SK-N-SH (cell line): Measurements from ENCODE around the gene RTF2. TPM values are rescaled to one million over a fixed set of nuclear protein-coding genes. Genes with fewer than 3 reads are reported as not detected.

Experiments
- CTCF ChIA-PET: fragments of 300-600, 350-600 bp; formaldehyde crosslinking; extraction: SDS; loops from one replicate; lab custom pipeline; 2021; lab: Yijun Ruan, JAX
- POLR2A ChIA-PET: fragments of 350-600 bp; sonication (Branson Sonifier 250); formaldehyde crosslinking; extraction: SDS; loops from one replicate; lab custom pipeline; 2020; ENCODE audit warnings: antibody characterized with exemption, inconsistent platforms; lab: Yijun Ruan, JAX
- DNase-seq: peaks from one replicate; pipeline ENCODE4 v3.0.0; 2012
- H2AFZ ChIP-seq: fragments of 200-600 bp; sonication (generic); 2 replicates; pipeline ENCODE4 v1.8.1; 2016; ENCODE audit warnings: antibody characterized with exemption, mild to moderate bottlenecking, low read depth
- H3F3A ChIP-seq: fragments of 200-600 bp; sonication (generic); replicated peaks from 2 replicates; pipeline ENCODE3; 2016; ENCODE audit warnings: antibody characterized with exemption, mild to moderate bottlenecking; ENCODE audit not compliant: insufficient read depth
- H3K27ac ChIP-seq, 2 experiments: fragments of 200-500 bp in 1 of 2; fragments of 200-600 bp in 1 of 2; sonication (Bioruptor generic) in 1 of 2; sonication (generic), shearing (Covaris generic) in 1 of 2; 2 replicates each; pipeline versions ENCODE4 v1.5.1 to v1.6.1; 2014 to 2016; ENCODE audit warnings: low read depth in 2 of 2, inconsistent platforms in 1 of 2, low read length in 1 of 2, mild to moderate bottlenecking in 1 of 2, mixed read lengths in 1 of 2
- H3K27me3 ChIP-seq: fragments of 200-600 bp; sonication (generic), shearing (Covaris generic); 2 replicates; pipeline ENCODE4 v1.6.1; 2016; ENCODE audit warnings: mixed run types; ENCODE audit not compliant: insufficient read depth
- H3K36me3 ChIP-seq, 2 experiments: fragments of 200-500 bp in 1 of 2; fragments of 200-600 bp in 1 of 2; sonication (Bioruptor generic) in 1 of 2; sonication (generic) in 1 of 2; replicated peaks in 1 of 2; 2 replicates each; pipeline versions ENCODE3 to v1.5.1; 2014 to 2016; ENCODE audit warnings: low read length in 1 of 2, mild to moderate bottlenecking in 1 of 2; ENCODE audit not compliant: insufficient read depth in 2 of 2, control insufficient read depth in 1 of 2
- H3K4me1 ChIP-seq, 2 experiments: fragments of 200-500 bp in 1 of 2; fragments of 200-600 bp in 1 of 2; sonication (Bioruptor generic) in 1 of 2; sonication (generic), shearing (Covaris generic) in 1 of 2; 2 replicates each; pipeline versions ENCODE4 v1.5.1 to v1.6.1; 2014 to 2016; ENCODE audit warnings: low read depth in 1 of 2, low read length in 1 of 2, mixed run types in 1 of 2; ENCODE audit not compliant: insufficient read depth in 2 of 2, control insufficient read depth in 1 of 2
- H3K4me2 ChIP-seq: fragments of 200-600 bp; sonication (generic), shearing (Covaris generic); 2 replicates; pipeline ENCODE4 v1.6.1; 2017; ENCODE audit warnings: mixed run types
- H3K4me3 ChIP-seq, 2 experiments: fragments of 200-500 bp in 1 of 2; fragments of 200-600 bp in 1 of 2; sonication (Bioruptor generic) in 1 of 2; sonication (generic), shearing (Covaris generic) in 1 of 2; 2 replicates each; pipeline versions ENCODE4 v1.5.1 to v1.8.1; 2014 to 2016; ENCODE audit warnings: low read depth in 2 of 2, inconsistent platforms in 1 of 2, low read length in 1 of 2, mild to moderate bottlenecking in 1 of 2, mixed read lengths in 1 of 2, moderate library complexity in 1 of 2
- H3K79me2 ChIP-seq: fragments of 200-600 bp; sonication (generic); 2 replicates; pipeline ENCODE4 v1.8.1; 2017; ENCODE audit warnings: mild to moderate bottlenecking; ENCODE audit not compliant: insufficient read depth
- H3K9ac ChIP-seq: fragments of 200-600 bp; sonication (generic); 2 replicates; pipeline ENCODE4 v1.6.1; 2017; ENCODE audit warnings: mixed run types
- H3K9me2 ChIP-seq: fragments of 200-600 bp; sonication (generic); 2 replicates; pipeline ENCODE4 v1.6.1; 2017; ENCODE audit warnings: mixed run types
- H3K9me3 ChIP-seq: fragments of 200-600 bp; sonication (generic); 2 replicates; pipeline ENCODE4 v1.6.1; 2017; ENCODE audit warnings: mixed run types, mild to moderate bottlenecking, moderate library complexity
- H4K20me1 ChIP-seq: fragments of 200-600 bp; sonication (generic); 2 replicates; pipeline ENCODE4 v1.6.1; 2017; ENCODE audit warnings: mild to moderate bottlenecking, mixed run types; ENCODE audit not compliant: insufficient read depth
- ELF1 ChIP-seq: IDR thresholded peaks from 2 replicates; pipeline ENCODE4 v1.4.0; 2012
- EZH2phosphoT487 ChIP-seq: fragments of 200-600 bp; sonication (generic); IDR thresholded peaks from 2 replicates; pipeline ENCODE4 v1.6.1; 2017; ENCODE audit warnings: low read depth, mixed run types, mild to moderate bottlenecking, antibody characterized with exemption, moderate library complexity, borderline replicate concordance
- FOXJ3 ChIP-seq: sonication (generic); formaldehyde crosslinking; IDR thresholded peaks from 2 replicates; pipeline ENCODE4 v1.5.1; 2020; ENCODE audit warnings: mild to moderate bottlenecking, missing genetic modification reagents
- FOXM1 ChIP-seq: IDR thresholded peaks from 2 replicates; pipeline ENCODE4 v1.4.0; 2012; ENCODE audit warnings: low read depth, mild to moderate bottlenecking
- GATA2 ChIP-seq: sonication (generic); formaldehyde crosslinking; IDR thresholded peaks from 2 replicates; pipeline ENCODE4 v1.5.0; 2020; ENCODE audit warnings: mild to moderate bottlenecking, missing genetic modification reagents
- RCOR1 ChIP-seq: fragments of 150-350 bp; IDR thresholded peaks from 2 replicates; pipeline ENCODE4 v1.6.1; 2017; ENCODE audit warnings: antibody characterized with exemption, low read length
- RFX5 ChIP-seq: IDR thresholded peaks from 2 replicates; pipeline ENCODE4 v1.6.1; 2012; ENCODE audit warnings: mild to moderate bottlenecking, improper control_type of control experiment, low read length
- SMC3 ChIP-seq: IDR thresholded peaks from 2 replicates; pipeline ENCODE4 v1.6.1; 2012; ENCODE audit warnings: low read depth, low read length, improper control_type of control experiment
- TAF1 ChIP-seq: IDR thresholded peaks from 2 replicates; pipeline ENCODE4 v1.6.1; 2012; ENCODE audit warnings: low read depth, mild to moderate bottlenecking, low read length, moderate library complexity, borderline replicate concordance
- TCF12 ChIP-seq: IDR thresholded peaks from 2 replicates; pipeline ENCODE4 v1.4.0; 2012
- TEAD4 ChIP-seq: IDR thresholded peaks from 2 replicates; pipeline ENCODE4 v1.4.0; 2012; ENCODE audit warnings: mild to moderate bottlenecking, borderline replicate concordance; ENCODE audit not compliant: insufficient read depth
- YY1 ChIP-seq: IDR thresholded peaks from 2 replicates; pipeline ENCODE4 v1.4.0; 2012; ENCODE audit warnings: low read depth, mild to moderate bottlenecking
- whole genome bisulfite sequencing: methylation state at CpG from one replicate; pipeline ENCODE4 v1.1.6; 2017; ENCODE audit warnings: low lambda C conversion rate; 5-methylcytosine and 5-hydroxymethylcytosine counted together
- polyA plus RNA-seq, 3 experiments: library from polyadenylated mRNA; depleted of rRNA; stranded (reverse); fragments of >200 nt; gene quantifications; 2 replicates each; pipeline ENCODE4 v1.2.3, GENCODE V29; 2012
- TF ChIP-seq, protein P1 (sequence below): IDR thresholded peaks from 2 replicates; pipeline ENCODE4 v1.4.0; 2012; ENCODE audit warnings: low read depth, borderline replicate concordance
- TF ChIP-seq, protein P2 (sequence below): IDR thresholded peaks from 2 replicates; pipeline ENCODE4; 2012
- TF ChIP-seq, protein P3 (sequence below): fragments of 150-350 bp; IDR thresholded peaks from 2 replicates; pipeline ENCODE4 v1.6.1; 2016; ENCODE audit warnings: mild to moderate bottlenecking, low read depth, low read length
- TF ChIP-seq, protein P4 (sequence below): fragments of 150-350 bp; IDR thresholded peaks from 2 replicates; pipeline ENCODE4 v1.6.1; 2017; ENCODE audit warnings: antibody characterized with exemption, low read length, low read depth, borderline replicate concordance

Gene RTF2
- polyA plus RNA-seq, 1 of the 3 experiments (the other 2 are of a cell fraction), result 78.2 TPM

DNA sequence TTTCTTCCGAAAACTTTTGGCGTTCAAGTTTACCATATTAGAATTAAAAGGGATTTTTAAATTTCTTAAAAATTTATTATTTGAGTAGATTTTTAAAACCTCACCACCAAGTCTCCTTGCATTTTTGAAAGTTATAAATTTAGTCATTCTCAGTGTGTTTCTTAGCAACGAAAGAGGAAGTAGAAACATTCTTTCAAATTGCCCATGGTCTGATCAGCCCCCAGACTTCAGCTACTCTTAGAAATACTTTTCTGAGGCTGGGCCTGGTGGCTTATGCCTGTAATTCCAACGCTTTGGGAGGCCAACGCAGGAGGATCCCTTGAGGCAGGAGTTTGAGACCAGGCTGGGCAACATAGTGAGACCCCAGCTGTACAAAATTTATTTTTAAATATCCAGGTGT, 15.1 kb upstream of the RTF2 start:
- POLR2A ChIA-PET, result no interaction called here
- Histone ChIP-seq H3K27ac (no peak overlapping the region), H3K4me1 (peaks cover 0 to 2% of the 10 kb centered on the region in 2 experiments; a peak in 1 of 4 replicates), H3K4me3 (no peak overlapping the region), H3K4me2 (no peak overlapping the region), H3K27me3 (no peaks in the 10 kb centered on the region), H3K9me3 (no peaks in the 10 kb centered on the region), H3K9me2 (no peaks in the 10 kb centered on the region), H3K36me3 (no peaks in the 10 kb centered on the region), H3K79me2 (no peaks in the 10 kb centered on the region), H2AFZ (no peak overlapping the region), H3F3A (no peaks in the 10 kb centered on the region), H3K9ac (no peak overlapping the region), H4K20me1 (no peaks in the 10 kb centered on the region)
- WGBS, result 49% methylated on average over 5 of the region's 5 CpGs
- CTCF ChIA-PET, result no interaction called here
- no peak for TF ChIP-seq YY1
- no peak for TF ChIP-seq TAF1
- TF ChIP-seq, protein P1, sequence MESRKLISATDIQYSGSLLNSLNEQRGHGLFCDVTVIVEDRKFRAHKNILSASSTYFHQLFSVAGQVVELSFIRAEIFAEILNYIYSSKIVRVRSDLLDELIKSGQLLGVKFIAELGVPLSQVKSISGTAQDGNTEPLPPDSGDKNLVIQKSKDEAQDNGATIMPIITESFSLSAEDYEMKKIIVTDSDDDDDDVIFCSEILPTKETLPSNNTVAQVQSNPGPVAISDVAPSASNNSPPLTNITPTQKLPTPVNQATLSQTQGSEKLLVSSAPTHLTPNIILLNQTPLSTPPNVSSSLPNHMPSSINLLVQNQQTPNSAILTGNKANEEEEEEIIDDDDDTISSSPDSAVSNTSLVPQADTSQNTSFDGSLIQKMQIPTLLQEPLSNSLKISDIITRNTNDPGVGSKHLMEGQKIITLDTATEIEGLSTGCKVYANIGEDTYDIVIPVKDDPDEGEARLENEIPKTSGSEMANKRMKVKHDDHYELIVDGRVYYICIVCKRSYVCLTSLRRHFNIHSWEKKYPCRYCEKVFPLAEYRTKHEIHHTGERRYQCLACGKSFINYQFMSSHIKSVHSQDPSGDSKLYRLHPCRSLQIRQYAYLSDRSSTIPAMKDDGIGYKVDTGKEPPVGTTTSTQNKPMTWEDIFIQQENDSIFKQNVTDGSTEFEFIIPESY, result no peak
- no peak for TF ChIP-seq TEAD4
- TF ChIP-seq ELF1, result no peak
- no peak for TF ChIP-seq GATA2
- TF ChIP-seq, protein P2, sequence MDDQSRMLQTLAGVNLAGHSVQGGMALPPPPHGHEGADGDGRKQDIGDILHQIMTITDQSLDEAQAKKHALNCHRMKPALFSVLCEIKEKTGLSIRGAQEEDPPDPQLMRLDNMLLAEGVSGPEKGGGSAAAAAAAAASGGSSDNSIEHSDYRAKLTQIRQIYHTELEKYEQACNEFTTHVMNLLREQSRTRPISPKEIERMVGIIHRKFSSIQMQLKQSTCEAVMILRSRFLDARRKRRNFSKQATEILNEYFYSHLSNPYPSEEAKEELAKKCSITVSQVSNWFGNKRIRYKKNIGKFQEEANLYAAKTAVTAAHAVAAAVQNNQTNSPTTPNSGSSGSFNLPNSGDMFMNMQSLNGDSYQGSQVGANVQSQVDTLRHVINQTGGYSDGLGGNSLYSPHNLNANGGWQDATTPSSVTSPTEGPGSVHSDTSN, result no peak
- no peak for TF ChIP-seq EZH2phosphoT487
- no peak for DNase-seq

DNA sequence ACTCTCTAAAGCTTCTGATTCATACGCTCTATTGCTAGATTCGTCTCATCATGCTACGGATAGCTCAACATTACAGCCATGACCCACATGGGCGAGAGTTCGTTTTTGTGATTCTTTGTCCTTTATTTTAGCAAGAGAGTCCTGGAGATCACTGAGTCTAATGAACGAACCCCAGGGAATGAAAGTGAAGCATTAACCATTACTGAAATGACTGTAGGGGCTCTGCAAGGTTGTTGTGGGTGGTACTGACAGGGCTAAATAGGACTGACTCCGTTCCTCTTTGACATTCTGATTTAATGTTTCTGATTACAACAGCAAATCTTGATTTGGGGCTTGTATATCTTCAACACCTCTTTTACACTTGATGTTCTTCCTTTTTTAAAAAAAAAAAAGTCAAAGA, 13.7 kb upstream of the RTF2 start:
- Histone ChIP-seq H3K4me2 (no peak overlapping the region), H3K9me3 (no peaks in the 10 kb centered on the region), H3K4me1 (peaks cover 0 to 4% of the 10 kb centered on the region in 2 experiments; a peak in 1 of 4 replicates), H3K27ac (no peak overlapping the region), H2AFZ (no peak overlapping the region), H3F3A (no peaks in the 10 kb centered on the region), H3K9ac (no peak overlapping the region), H3K4me3 (no peak overlapping the region), H3K79me2 (no peaks in the 10 kb centered on the region)
- CTCF ChIA-PET, result no interaction called here
- 69% methylated on average over 7 of the region's 7 CpGs for WGBS
- DNase-seq, result no peak
- POLR2A ChIA-PET, result interaction anchor here (0.8 kb wide), 1 partner anchor 1104 kb away, joined by 3 read pairs; no protein-coding TSS in a partner anchor
- no peak for TF ChIP-seq RCOR1
- no peak for TF ChIP-seq RFX5
- no peak for TF ChIP-seq EZH2phosphoT487
- TF ChIP-seq GATA2, result no peak
- TF ChIP-seq, protein P1, result no peak
- TF ChIP-seq SMC3, result no peak
- TF ChIP-seq TEAD4, result no peak
- TF ChIP-seq FOXM1, result no peak
- no peak for TF ChIP-seq TCF12
- TF ChIP-seq YY1, result no peak
- TF ChIP-seq, protein P3, sequence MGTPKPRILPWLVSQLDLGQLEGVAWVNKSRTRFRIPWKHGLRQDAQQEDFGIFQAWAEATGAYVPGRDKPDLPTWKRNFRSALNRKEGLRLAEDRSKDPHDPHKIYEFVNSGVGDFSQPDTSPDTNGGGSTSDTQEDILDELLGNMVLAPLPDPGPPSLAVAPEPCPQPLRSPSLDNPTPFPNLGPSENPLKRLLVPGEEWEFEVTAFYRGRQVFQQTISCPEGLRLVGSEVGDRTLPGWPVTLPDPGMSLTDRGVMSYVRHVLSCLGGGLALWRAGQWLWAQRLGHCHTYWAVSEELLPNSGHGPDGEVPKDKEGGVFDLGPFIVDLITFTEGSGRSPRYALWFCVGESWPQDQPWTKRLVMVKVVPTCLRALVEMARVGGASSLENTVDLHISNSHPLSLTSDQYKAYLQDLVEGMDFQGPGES, result no peak
- TF ChIP-seq, protein P4, sequence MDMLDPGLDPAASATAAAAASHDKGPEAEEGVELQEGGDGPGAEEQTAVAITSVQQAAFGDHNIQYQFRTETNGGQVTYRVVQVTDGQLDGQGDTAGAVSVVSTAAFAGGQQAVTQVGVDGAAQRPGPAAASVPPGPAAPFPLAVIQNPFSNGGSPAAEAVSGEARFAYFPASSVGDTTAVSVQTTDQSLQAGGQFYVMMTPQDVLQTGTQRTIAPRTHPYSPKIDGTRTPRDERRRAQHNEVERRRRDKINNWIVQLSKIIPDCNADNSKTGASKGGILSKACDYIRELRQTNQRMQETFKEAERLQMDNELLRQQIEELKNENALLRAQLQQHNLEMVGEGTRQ, result no peak
- no peak for TF ChIP-seq FOXJ3 (CRISPR knock-in tag)
- TF ChIP-seq, all 33 proteins: peak for 0
- Histone ChIP-seq H3K9me2 (no peaks in the 10 kb centered on the region), H3K36me3 (no peaks in the 10 kb centered on the region), H3K27me3 (no peaks in the 10 kb centered on the region), H4K20me1 (no peaks in the 10 kb centered on the region)
